NOMO-1 treated with DMSO at 0.1 percent for 48 hours (cell line): Measurements from ENCODE around the gene TBC1D19.
"Not testable (repeated sequence)": the region's sequence is repeated elsewhere in the genome, so short reads cannot be mapped to it uniquely, and the experiment has no call there.

ENCODE experiments used
- DNase-seq: peaks from one replicate; lab custom pipeline; 2025; ENCODE audit not compliant: unreplicated experiment; lab: John Stamatoyannopoulos, UW

Gene TBC1D19

GRCh38 chr4:26583865-26584652, at the start of gene TBC1D19:
TSS of gene TBC1D19 (plus strand) at chr4:26584084. CDS start at chr4:26584194, 110 bp downstream.
- DNase-seq: peak; percentile 89

DNA sequence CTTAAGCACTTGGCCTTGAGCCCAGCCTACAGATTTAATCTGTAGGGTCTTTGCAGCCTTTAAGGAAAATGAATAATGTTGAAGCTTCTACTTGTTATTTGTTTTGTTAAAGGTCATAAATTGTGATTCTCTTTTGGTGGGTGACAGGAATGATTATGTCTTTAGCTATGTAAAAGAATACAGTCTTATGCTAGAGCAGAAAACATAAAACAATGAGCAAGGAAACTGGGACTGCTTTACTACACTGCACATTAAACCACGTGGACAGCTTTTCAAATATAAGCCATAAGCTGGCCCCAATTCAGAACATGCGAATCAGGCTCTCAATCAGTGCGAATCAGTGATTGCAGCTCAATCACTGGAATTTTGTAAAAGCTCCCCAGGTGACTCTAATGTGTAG, 40.9 kb upstream of the TBC1D19 start:
- DNase-seq: no peak

- DNase-seq: no peak
Observed at GRCh38 chr4:26544421-26544820, 39.5 kb upstream of the TBC1D19 start.

GRCh38 chr4:26548379-26548778, 35.5 kb upstream of the TBC1D19 start:
- not testable (repeated sequence) for DNase-seq

DNA sequence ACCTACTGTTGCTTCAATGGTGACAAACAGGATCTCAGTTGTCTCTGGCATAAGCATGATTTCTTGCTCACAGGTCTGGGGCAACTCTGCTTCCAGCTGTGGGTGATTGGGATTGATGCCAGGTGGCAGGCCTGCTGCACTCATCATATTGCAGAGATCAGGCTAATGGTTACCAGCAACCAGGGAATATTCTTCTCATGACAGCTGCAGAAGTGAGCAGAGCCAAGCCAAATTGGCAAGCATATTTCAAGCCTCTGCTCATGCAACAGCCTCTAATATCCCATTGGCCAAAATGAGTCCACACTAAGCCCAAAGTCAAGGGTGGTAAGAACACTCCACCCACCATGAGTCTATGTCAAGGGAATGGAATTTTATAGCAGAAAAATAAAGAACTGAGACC, 26.7 kb upstream of the TBC1D19 start:
- DNase-seq: no peak

- DNase-seq: no peak
Observed at GRCh38 chr4:26558166-26558895, 25.6 kb upstream of the TBC1D19 start.

GRCh38 chr4:26566133-26566532, 17.8 kb upstream of the TBC1D19 start:
- DNase-seq: no peak

GRCh38 chr4:26568446-26568994, 15.4 kb upstream of the TBC1D19 start:
- no peak for DNase-seq

DNA sequence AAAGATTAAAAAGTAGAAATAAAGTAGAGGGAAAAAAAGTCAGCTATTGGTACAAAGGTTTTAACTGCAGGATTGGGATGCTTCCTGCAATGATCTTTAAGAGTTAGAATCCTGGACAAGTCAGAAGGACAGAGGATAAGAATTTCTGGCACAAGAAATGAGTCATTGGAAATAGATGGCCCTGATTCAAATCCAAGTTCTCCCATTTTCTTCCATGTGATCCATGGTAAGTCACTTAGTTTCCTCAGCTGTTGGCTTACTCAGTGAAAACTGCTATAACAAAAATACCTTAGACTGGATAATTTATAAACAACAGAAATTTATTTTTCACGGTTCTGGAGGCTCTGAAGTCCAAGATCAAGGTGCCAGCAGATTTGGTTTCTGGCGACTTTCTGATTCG, 13.3 kb upstream of the TBC1D19 start:
- no peak for DNase-seq

DNA sequence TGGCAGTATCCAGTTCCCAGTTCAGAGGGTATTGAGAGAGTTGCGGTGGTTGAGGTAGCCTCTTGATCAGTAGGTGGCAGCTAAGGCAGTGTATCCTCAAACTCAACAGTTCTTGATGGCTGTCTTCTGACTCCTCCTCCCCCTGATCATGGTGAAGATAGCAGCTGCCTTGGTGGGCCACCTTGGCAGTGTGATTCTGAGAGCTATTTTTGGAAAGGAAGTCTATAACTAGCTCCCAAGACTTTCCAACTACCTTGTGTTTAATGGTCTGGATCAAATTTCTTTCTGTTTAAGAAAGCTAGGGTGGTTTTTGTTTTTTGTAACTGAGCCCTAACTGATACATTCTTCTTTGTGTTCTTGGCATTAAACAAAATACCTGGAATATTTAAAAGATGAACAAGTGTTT, 10.5 kb upstream of the TBC1D19 start:
- DNase-seq: no peak

- DNase-seq: no peak
Observed at GRCh38 chr4:26574563-26574962, 9.3 kb upstream of the TBC1D19 start.

DNA sequence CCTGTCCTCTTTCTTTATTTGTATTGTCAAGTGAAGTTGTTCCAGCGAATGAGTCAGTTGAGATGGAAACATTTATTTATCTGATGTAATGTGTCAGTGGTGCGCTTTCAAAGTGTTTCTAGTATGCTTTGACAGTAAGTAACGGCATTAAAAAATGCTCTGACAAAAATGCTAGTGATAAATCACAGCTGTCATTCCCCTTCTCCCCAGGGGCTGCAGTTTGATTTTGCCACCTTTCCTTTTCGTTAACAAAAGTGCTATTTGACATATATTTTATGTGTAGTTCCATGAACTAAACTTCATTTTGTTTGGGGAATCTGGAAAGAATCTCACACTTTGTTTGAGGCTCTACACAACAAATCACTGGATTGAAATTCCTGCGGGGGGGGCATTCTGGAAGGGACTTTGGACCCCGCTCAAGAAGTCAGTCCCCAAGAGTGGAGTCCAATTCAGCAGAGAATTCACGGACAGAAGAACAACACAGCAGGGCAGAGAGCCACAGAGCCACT, 7.6 kb upstream of the TBC1D19 start:
- no peak for DNase-seq

DNA sequence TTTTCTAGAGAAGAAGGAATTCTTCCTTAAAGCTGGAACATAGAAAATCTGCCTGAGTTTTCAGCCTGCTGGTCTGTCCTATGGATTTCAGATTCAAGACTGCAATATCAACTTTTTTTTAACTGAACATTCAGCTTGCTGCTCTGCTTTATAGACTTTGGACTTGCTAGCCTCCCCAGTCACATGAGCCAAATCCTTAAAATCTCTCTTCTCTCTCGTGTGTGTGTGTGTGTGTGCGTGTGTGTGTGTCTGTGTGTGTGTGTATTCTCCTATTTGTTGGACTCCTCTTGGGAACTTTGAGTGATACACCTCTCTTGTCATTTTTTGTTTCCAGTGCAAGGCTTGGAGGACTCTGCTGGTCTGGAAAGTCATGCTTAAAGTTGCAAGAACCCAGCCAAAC, 6.8 kb upstream of the TBC1D19 start:
- DNase-seq: no peak

- no peak for DNase-seq
Observed at GRCh38 chr4:26579169-26579568, 4.7 kb upstream of the TBC1D19 start.

GRCh38 chr4:26581341-26581740, 2.5 kb upstream of the TBC1D19 start:
- not testable (repeated sequence) for DNase-seq

- peak; percentile 80 for DNase-seq
Observed at GRCh38 chr4:26583538-26583864, 383 bp upstream of the TBC1D19 start.

- DNase-seq: no peak
Observed at GRCh38 chr4:26584725-26585124, 841 bp downstream of the TBC1D19 start.

GRCh38 chr4:26589705-26590104, 5.8 kb downstream of the TBC1D19 start:
- no peak for DNase-seq

- no peak for DNase-seq
Observed at GRCh38 chr4:26590639-26591038, 6.8 kb downstream of the TBC1D19 start.

DNA sequence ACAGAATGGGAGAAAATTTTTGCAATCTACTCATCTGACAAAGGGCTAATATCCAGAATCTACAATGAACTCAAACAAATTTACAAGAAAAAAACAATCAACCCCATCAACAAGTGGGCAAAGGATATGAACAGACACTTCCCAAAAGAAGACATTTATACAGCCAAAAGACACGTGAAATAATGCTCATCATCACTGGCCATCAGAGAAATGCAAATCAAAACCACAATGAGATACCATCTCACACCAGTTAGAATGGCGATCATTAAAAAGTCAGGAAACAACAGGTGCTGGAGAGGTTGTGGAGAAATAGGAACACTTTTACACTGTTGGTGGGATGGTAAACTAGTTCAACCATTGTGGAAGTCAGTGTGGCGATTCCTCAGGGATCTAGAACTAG, 9.7 kb downstream of the TBC1D19 start:
- not testable (repeated sequence) for DNase-seq

- DNase-seq: no peak
Observed at GRCh38 chr4:26594371-26594770, 10.5 kb downstream of the TBC1D19 start.

- DNase-seq: no peak
Observed at GRCh38 chr4:26594778-26595177, 10.9 kb downstream of the TBC1D19 start.
